Small intestine (tissue), 7 donors: ENCODE data around the gene REXO1. TPM values are rescaled to one million over a fixed set of nuclear protein-coding genes. Genes with fewer than 3 reads are reported as not detected.

ENCODE experiments used
- DNase-seq, 2 donors: peaks; one replicate each; pipeline versions ENCODE4 v3.0.0 to v3.0.0-alpha.2; 2013
- FAIRE-seq: peaks from 2 replicates; lab custom pipeline; 2012; peaks lifted over from hg19 to GRCh38; lab: Jason Lieb, UNC
- H3K27ac ChIP-seq, 3 donors: one replicate each; pipeline ENCODE4 v1.5.1; 2013; ENCODE audit warnings: low read length in 2 of 3, mild to moderate bottlenecking in 2 of 3, control low read depth in 1 of 3, inconsistent platforms in 1 of 3, low read depth in 1 of 3, moderate library complexity in 1 of 3
- H3K27me3 ChIP-seq, 3 donors: one replicate each; pipeline ENCODE4 v1.6.1; 2013; ENCODE audit warnings: low read length in 3 of 3, inconsistent platforms in 1 of 3; ENCODE audit not compliant: control insufficient read depth in 3 of 3, insufficient read depth in 3 of 3
- H3K36me3 ChIP-seq, 3 donors: one replicate each; pipeline ENCODE4 v1.6.1; 2013; ENCODE audit warnings: low read length in 3 of 3, inconsistent platforms in 1 of 3, low read depth in 1 of 3, mild to moderate bottlenecking in 1 of 3, moderate library complexity in 1 of 3; ENCODE audit not compliant: control insufficient read depth in 3 of 3, insufficient read depth in 2 of 3
- H3K4me1 ChIP-seq, 3 donors: one replicate each; pipeline ENCODE4 v1.6.1; 2013; ENCODE audit warnings: low read length in 2 of 3, inconsistent platforms in 1 of 3, low read depth in 1 of 3, mild to moderate bottlenecking in 1 of 3, moderate library complexity in 1 of 3; ENCODE audit not compliant: control insufficient read depth in 3 of 3, insufficient read depth in 2 of 3
- H3K4me3 ChIP-seq, 3 donors: one replicate each; pipeline ENCODE4 v1.5.1; 2013; ENCODE audit warnings: low read length in 3 of 3, control low read depth in 1 of 3, inconsistent platforms in 1 of 3, low read depth in 1 of 3, mild to moderate bottlenecking in 1 of 3, moderate library complexity in 1 of 3
- H3K9me3 ChIP-seq, 2 donors: one replicate each; pipeline ENCODE4 v1.6.1; 2013; ENCODE audit warnings: low read depth in 1 of 2, low read length in 1 of 2; ENCODE audit not compliant: control insufficient read depth in 2 of 2, insufficient read depth in 1 of 2
- WGBS, 3 donors: extraction: QIAGEN DNeasy Blood & Tissue Kit; methylation state at CpG; one replicate each; pipeline ENCODE4 v1.1.7; 2013; 5-methylcytosine and 5-hydroxymethylcytosine counted together
- polyA plus RNA-seq, 4 donors: library from polyadenylated mRNA; stranded (reverse) in 3 of 4; unstranded in 1 of 4; fragments of 200-250 nt in 3 of 4; fragments of 120-200 nt in 1 of 4; gene quantifications; one replicate each; pipeline versions ENCODE4 v1.2.1 to v1.2.3, GENCODE V29; 2013
- donor health status: healthy with polysubstance abuse.
- donor health status: control.
- donor health status: control.
- donor health status: Bipolar disorder and iron deficiency.
- donor health status: healthy.

REXO1 gene
- polyA plus RNA-seq, 4 donors, result 18.4 to 31.8 (median 23.6) TPM

DNA sequence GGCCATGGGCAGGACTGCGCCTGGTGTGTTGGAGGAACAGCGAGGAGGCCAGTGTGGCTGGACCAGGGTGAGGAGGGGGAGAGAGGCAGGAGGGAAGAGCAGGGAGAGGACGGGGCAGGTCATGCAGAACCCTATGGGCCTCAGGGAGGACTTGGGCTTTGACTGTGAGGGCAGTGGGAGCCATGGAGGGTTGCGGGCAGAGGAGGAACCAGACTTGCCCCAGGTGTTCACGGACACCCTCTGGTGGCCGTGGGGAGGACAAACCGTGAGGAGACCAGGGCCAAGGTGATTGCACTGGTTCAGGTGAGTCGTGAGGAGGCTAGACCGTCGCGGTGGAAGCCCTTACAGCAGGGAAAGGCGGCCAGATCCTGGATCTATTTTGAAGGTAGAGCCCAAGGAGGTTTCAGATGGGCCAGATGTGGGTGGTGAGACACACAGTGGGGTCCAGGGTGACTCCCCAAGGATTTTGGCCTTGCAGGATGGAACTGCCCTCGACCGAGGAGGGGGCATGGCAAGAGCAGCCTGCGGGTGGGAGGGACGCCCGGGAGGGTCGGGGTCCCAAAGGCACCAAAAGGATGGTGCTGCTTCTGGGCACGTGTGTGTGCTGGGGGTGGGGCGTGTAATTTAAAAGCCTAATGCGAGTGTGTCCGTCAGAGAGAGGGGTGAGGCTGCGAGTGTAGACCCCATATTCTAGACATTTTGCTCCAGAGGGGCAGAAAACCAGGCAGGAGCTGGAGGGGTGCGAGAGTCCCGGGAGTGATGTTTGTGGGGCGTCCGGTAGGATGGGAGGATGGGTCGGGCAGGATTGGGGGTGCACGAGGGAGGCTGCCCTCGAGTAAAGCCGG is 2.7 kb upstream of the REXO1 start:
- Histone ChIP-seq H3K4me3 (no peak overlapping the region), H3K27ac (no peak overlapping the region), H3K9me3 (no peaks in the 10 kb centered on the region), H3K27me3 (no peaks in the 10 kb centered on the region), H3K36me3 (peaks cover 0 to 39% (median 0%) of the 10 kb centered on the region in 3 donors), H3K4me1 (peaks cover 15 to 56% (median 16%) of the 10 kb centered on the region in 3 donors)
- 70 to 82% (median 80%) methylated on average over 27 to 31 of the region's 31 CpGs for WGBS, 3 donors
- DNase-seq (peak in 1 of 2 donors; percentile 20), FAIRE-seq (no peak)

DNA sequence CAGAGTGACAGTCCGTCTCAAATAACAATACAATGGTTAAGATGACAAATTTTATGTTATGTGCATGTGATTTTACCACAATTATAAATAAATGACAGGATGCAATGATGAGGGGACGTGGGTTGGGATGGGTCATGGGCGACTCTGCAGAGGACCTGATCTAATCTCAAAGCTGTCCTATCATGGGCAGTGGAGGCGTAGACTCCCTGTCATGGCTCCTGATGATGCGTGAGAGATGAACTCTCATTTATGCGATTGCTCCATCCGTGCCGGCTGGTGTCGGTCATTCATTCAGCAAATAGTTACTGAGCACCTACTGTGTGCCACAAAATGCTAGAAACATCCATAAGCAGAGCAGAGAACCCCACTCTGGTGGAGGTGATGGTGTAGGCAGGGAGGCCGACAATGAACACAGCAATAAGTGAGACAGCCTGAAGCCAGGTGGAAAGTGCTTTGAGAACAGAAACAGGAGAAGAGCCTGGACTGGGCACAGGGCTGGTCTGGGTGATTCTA is 1.7 kb upstream of the REXO1 start:
- no peak overlapping the region for H3K4me3 ChIP-seq
- H3K9me3 ChIP-seq, result no peaks in the 10 kb centered on the region
- FAIRE-seq (no peak), DNase-seq (no peak)
- H3K4me1 ChIP-seq, result peaks cover 12 to 46% (median 13%) of the 10 kb centered on the region in 3 donors
- H3K36me3 ChIP-seq, result peaks cover 0 to 44% (median 0%) of the 10 kb centered on the region in 3 donors
- H3K27ac ChIP-seq, result no peak overlapping the region
- 87 to 91% (median 89%) methylated on average over 10 of the region's 10 CpGs for WGBS, 3 donors
- H3K27me3 ChIP-seq, result no peaks in the 10 kb centered on the region

DNA sequence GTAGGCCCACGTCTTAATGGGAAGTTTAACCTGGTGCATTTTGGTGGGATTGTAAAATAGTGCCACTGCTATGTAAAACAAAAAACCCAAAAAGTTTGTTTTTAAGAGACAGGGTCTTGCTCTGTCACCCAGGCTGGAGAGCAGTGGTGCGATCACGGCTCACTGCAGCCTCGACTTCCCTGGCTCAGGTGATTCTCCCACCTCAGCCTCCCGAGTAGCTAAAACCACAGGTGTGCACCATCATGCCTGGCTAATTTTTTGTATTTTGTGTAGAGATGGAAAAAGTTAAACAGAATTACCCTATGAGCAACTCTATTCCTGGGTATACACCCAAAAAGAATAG is 820 bp upstream of the REXO1 start:
- Histone ChIP-seq H3K4me3 (no peak overlapping the region), H3K9me3 (no peaks in the 10 kb centered on the region), H3K27ac (peak overlapping the region in 2 of 3 donors; percentile 95 to 99), H3K4me1 (peaks cover 8 to 39% (median 9%) of the 10 kb centered on the region in 3 donors), H3K27me3 (no peaks in the 10 kb centered on the region), H3K36me3 (peaks cover 0 to 46% (median 0%) of the 10 kb centered on the region in 3 donors)
- DNase-seq, result no peak
- 50 to 70% (median 57%) methylated on average over 5 of the region's 5 CpGs for WGBS, 3 donors
- no peak for FAIRE-seq

DNA sequence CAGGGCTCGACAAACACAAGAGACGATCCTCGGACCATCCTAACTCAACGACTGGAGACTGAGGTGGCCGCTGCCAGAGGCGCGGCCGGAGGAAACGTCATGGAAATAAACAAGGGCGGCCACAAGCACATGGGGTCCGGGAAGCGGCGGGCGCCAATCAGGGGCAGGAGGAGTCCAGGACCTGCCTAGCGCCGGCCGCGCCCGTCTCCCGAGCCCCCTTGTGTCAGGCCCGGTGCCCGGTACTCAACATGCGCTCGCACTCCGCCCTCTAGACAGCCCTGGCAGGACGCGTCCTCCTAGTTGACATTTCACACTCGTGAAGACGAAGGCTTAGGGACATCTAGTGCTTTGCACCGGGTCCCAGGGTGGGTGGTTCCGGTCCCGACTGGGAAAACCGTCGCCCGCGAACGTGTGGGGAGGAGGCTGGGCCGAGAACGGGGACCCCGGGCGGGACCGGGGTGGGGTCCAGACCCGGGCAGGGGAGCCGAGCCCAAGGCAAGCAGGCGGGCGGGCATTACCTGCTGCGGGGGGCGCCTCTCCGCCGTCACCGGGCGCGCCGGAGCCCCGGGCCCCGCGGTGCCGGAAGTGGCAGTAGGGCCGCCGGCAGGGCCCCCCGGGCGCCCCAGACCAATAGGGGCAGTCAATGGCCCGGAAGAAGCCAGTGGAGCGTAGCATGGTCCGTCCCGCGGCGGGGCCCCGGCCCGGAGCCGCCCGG is 442 bp downstream of the REXO1 start:
- H3K4me3 ChIP-seq, result peak overlapping the region; percentile 86 to 95 (median 88)
- no peaks in the 10 kb centered on the region for H3K27me3 ChIP-seq
- no peaks in the 10 kb centered on the region for H3K9me3 ChIP-seq
- FAIRE-seq (no peak), DNase-seq (peak; percentile 31 to 68)
- WGBS, 3 donors, result 0% methylated on average over 46 to 72 of the region's 72 CpGs
- peaks cover 0 to 44% (median 0%) of the 10 kb centered on the region in 3 donors for H3K36me3 ChIP-seq
- H3K27ac ChIP-seq, result peak overlapping the region; percentile 94 to 99 (median 95)
- H3K4me1 ChIP-seq, result peaks cover 4 to 27% (median 6%) of the 10 kb centered on the region in 3 donors

DNA sequence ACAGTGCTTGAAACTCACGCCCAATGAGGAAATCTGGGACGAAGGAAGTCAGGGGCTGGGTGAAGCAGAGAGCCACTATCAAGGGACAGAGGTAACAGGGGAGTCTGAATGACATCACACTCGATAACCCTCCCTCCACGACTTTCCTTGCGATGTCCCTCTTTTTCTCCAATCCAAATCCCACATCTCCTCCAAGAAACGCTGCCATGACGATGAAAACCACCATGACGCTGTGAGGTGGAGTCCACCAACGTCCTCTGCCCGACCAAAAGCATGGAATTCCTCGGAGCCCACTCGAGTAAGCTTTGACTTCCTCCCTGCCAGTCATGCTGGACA is 967 bp downstream of the REXO1 start:
- Histone ChIP-seq H3K36me3 (peaks cover 0 to 45% (median 0%) of the 10 kb centered on the region in 3 donors), H3K27me3 (no peaks in the 10 kb centered on the region), H3K4me3 (peak overlapping the region; percentile 86 to 95 (median 88)), H3K9me3 (no peaks in the 10 kb centered on the region), H3K27ac (peak overlapping the region in 2 of 3 donors; percentile 69 to 99), H3K4me1 (peaks cover 4 to 22% (median 6%) of the 10 kb centered on the region in 3 donors)
- no peak for FAIRE-seq
- 2 to 6% (median 3%) methylated on average over 12 of the region's 12 CpGs for WGBS, 3 donors
- DNase-seq, result no peak

DNA sequence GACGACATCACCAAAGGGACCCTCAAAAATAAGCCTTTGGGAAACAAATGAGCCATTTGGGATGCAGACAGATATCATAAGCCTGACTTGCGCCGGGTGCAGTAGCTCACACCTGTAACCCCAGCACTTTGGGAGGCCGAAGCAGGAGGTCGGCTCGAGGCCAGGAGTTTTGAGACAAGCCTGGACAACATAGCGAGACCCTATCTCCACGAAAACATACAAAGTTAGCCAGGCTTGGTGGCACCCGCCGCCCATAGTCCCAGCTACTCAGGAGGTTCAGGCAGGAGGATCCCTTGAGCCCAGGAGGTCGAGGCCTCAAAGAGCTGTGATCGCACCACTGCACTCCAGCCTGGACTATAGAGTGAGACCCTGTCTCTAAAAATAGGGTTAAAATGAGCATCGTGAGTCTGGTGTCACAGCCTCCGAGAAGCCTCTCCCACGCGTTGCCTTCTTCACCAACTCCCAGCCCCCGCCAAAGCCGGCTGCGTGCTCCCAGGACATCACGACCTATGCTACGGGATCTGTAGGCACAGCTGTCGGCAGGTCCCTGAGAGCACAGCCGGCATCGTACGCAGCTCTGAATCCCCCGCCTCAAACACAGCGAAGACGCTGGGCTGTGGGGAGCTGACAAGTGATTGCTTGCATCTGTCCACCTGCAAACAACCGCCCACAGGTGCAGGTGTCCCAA is 1.6 kb downstream of the REXO1 start:
- FAIRE-seq (no peak), DNase-seq (no peak)
- H3K36me3 ChIP-seq, result peaks cover 0 to 46% (median 0%) of the 10 kb centered on the region in 3 donors
- 78 to 81% (median 78%) methylated on average over 29 of the region's 29 CpGs for WGBS, 3 donors
- H3K9me3 ChIP-seq, result no peaks in the 10 kb centered on the region
- H3K4me3 ChIP-seq, result peak overlapping the region in 2 of 3 donors; percentile 86 to 88
- H3K27ac ChIP-seq, result no peak overlapping the region
- H3K27me3 ChIP-seq, result no peaks in the 10 kb centered on the region
- peaks cover 4 to 17% (median 6%) of the 10 kb centered on the region in 3 donors for H3K4me1 ChIP-seq

DNA sequence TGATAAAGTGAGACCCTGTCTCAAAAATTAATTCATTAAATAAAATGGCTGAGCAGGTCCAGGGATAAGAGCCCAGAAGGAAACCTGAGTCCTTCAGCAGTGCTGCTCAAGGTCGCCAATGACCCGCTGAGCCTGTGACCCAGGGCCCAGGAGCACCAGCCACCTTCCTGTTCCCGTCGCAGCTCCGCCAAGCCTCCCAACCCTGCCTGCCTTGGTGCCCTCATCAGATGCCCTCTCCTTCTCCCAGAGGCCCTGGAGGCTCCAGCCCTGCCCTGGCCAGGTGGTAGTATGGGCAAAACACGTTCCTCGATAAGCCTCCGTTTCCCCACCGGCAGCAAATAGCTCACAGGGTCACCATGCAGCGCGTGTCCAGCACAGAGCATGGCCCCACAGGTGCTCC is 2.6 kb downstream of the REXO1 start:
- Histone ChIP-seq H3K36me3 (peaks cover 0 to 54% (median 0%) of the 10 kb centered on the region in 3 donors), H3K27me3 (no peaks in the 10 kb centered on the region), H3K27ac (no peak overlapping the region), H3K4me1 (peaks cover 4 to 19% (median 8%) of the 10 kb centered on the region in 3 donors), H3K4me3 (no peak overlapping the region), H3K9me3 (no peaks in the 10 kb centered on the region)
- FAIRE-seq (no peak), DNase-seq (no peak)
- whole genome bisulfite sequencing, 3 donors, result 85 to 92% (median 88%) methylated on average over 11 of the region's 11 CpGs

DNA sequence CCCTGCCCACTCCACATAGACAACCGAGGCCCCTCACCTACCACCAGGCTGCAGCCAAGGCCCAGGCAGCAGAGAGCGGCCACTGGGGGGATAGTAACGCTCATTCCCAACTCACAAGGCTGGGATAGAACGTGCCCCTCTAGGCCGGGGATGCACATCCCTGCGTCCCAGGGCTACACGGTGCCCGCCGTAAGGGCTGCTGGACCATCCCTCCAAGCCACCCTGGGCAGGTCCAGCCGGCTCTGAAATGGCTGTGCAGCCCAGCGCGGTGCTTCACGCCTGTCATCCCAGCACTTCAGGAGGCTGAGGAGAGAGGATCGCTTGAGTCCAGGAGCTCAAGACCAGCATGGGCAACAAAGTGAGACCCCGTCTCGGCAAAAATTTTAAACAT is 3.2 kb downstream of the REXO1 start:
- no peak for FAIRE-seq
- H3K36me3 ChIP-seq, result peaks cover 0 to 57% (median 0%) of the 10 kb centered on the region in 3 donors
- no peaks in the 10 kb centered on the region for H3K9me3 ChIP-seq
- no peaks in the 10 kb centered on the region for H3K27me3 ChIP-seq
- DNase-seq, result no peak
- no peak overlapping the region for H3K27ac ChIP-seq
- 87 to 94% (median 87%) methylated on average over 15 to 16 of the region's 16 CpGs for WGBS, 3 donors
- peaks cover 4 to 22% (median 8%) of the 10 kb centered on the region in 3 donors for H3K4me1 ChIP-seq
- H3K4me3 ChIP-seq, result no peak overlapping the region
